Prostate gland (tissue), 2 donors: Measurements from ENCODE around the gene AOC1.

ENCODE experiments used
- POLR2AphosphoS5 ChIP-seq: sonication (generic); formaldehyde crosslinking; IDR thresholded peaks from one replicate; pipeline ENCODE4 v1.6.1; 2017; ENCODE audit warnings: antibody characterized with exemption
- TF ChIP-seq, protein P1 (sequence below), 4 experiments: fragments of 200-600 bp in 2 of 4; fragments of 450-650 bp in 2 of 4; sonication (generic) in 2 of 4; IDR thresholded peaks; 1 replicate in 3 of 4; 2 replicates in 1 of 4; pipeline ENCODE4 v1.5.1; 2016 to 2019; ENCODE audit warnings: antibody characterized with exemption in 4 of 4, mild to moderate bottlenecking in 2 of 4, moderate library complexity in 2 of 4

DNA sequence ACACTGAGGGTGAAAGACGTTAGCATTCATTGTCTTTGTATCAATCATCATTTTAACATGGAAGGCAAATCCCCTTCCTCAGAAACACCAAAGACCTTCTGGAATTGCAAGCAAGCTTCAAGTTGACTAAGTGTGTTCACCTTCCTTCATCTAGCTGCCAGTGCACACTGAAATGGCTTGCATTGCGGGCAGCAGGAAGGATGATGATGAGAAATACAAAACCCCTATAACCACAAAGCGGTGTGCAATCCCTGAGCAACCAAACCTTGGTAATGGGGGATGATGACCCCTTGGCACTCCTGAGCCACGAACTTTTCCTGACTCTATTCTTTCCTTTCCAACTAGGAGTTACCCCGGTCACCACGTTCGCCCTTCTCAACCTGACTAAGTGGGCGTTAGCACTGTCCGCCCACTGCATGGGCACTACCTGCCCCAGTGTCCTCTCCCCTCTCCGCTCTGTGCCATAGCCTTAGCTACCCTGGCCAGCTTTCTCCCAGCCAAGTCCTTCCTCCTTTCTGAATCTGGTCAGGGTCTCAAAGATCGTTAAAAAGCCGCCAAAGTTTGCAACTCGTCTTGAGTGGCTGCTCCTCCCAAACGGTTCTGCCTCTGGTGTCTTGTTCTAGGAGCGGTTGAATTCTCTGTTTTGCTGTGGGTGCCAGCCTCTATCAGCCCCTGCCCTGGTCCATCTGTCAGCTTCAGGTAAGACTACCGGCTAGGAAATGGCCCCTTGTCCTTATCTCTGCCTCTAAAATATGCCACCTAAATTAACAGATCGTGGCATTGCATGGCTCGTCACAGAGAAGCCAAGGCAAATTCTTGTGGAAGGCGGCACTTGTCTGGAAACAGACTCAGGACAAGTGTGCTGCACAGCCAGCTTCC, 586 bp upstream of the AOC1 start:
- TF ChIP-seq, protein P1, sequence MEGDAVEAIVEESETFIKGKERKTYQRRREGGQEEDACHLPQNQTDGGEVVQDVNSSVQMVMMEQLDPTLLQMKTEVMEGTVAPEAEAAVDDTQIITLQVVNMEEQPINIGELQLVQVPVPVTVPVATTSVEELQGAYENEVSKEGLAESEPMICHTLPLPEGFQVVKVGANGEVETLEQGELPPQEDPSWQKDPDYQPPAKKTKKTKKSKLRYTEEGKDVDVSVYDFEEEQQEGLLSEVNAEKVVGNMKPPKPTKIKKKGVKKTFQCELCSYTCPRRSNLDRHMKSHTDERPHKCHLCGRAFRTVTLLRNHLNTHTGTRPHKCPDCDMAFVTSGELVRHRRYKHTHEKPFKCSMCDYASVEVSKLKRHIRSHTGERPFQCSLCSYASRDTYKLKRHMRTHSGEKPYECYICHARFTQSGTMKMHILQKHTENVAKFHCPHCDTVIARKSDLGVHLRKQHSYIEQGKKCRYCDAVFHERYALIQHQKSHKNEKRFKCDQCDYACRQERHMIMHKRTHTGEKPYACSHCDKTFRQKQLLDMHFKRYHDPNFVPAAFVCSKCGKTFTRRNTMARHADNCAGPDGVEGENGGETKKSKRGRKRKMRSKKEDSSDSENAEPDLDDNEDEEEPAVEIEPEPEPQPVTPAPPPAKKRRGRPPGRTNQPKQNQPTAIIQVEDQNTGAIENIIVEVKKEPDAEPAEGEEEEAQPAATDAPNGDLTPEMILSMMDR (IDR thresholded peaks at IDR 0.05): no peak
- no peak for TF ChIP-seq POLR2AphosphoS5
